CD4-positive, alpha-beta T cell (primary cell): ENCODE data around the gene MLXIPL. TPM values are rescaled to one million over a fixed set of nuclear protein-coding genes. Genes with fewer than 3 reads are reported as not detected.
A peak's percentile ranks its signal among the peaks of the same experiment; 100 is the strongest.

Experiments
- ATAC-seq: fragments of 200-7000 bp; cut with Tn5 transposase; one replicate; pipeline ENCODE4 v1.10.0; 2022; ENCODE audit warnings: mild to moderate bottlenecking; ENCODE audit not compliant: poor library complexity
- CTCF ChIA-PET: fragments of 350-600 bp; sonication (Branson Sonifier 250); formaldehyde crosslinking; loops from one replicate; lab custom pipeline; 2021; ENCODE audit warnings: antibody characterized with exemption, inconsistent platforms; lab: Charles Lee
- POLR2A ChIA-PET: fragments of 350-600 bp; sonication (Branson Sonifier 250); formaldehyde crosslinking; loops from one replicate; lab custom pipeline; 2021; ENCODE audit warnings: antibody characterized with exemption, inconsistent platforms; lab: Charles Lee
- DNase-seq, 14 experiments: peaks; one replicate each; pipeline ENCODE4 v3.0.0-alpha.2; 2013 to 2020; ENCODE audit warnings: mixed read lengths in 2 of 14
- H3K27ac ChIP-seq, 2 donors: one replicate each; pipeline versions ENCODE4 v1.5.1 to v1.7.0; 2013; ENCODE audit warnings: low read length in 2 of 2, low read depth in 1 of 2, mild to moderate bottlenecking in 1 of 2
- H3K27me3 ChIP-seq, 2 experiments: 1 replicate in 1 of 2; 2 replicates in 1 of 2; pipeline versions ENCODE4 v1.6.1 to v1.7.0; 2013; ENCODE audit warnings: low read length in 2 of 2, control low read depth in 1 of 2, mild to moderate bottlenecking in 1 of 2, moderate library complexity in 1 of 2; ENCODE audit not compliant: insufficient read depth in 2 of 2, control insufficient read depth in 1 of 2
- H3K36me3 ChIP-seq: one replicate; pipeline ENCODE4 v1.6.1; 2013; ENCODE audit warnings: low read length, control low read depth; ENCODE audit not compliant: insufficient read depth
- H3K4me1 ChIP-seq: one replicate; pipeline ENCODE4 v1.6.1; 2013; ENCODE audit warnings: low read length, control low read depth; ENCODE audit not compliant: insufficient read depth
- H3K4me3 ChIP-seq: one replicate; pipeline ENCODE4 v1.5.1; 2013; ENCODE audit warnings: mild to moderate bottlenecking, low read length, moderate library complexity
- H3K9me3 ChIP-seq, 2 experiments: 1 replicate in 1 of 2; 2 replicates in 1 of 2; pipeline versions ENCODE4 v1.6.1 to v1.7.0; 2013; ENCODE audit warnings: low read length in 2 of 2, mild to moderate bottlenecking in 2 of 2, control low read depth in 1 of 2, moderate library complexity in 1 of 2; ENCODE audit not compliant: control insufficient read depth in 1 of 2, insufficient read depth in 1 of 2
- H3K27ac Mint-ChIP-seq: one replicate; pipeline ENCODE4 v1.8.0; 2020; ENCODE audit warnings: mixed read lengths
- H3K27me3 Mint-ChIP-seq: one replicate; pipeline ENCODE4 v1.8.0; 2021; ENCODE audit warnings: mixed read lengths
- H3K36me3 Mint-ChIP-seq: one replicate; pipeline ENCODE4 v1.8.0; 2021; ENCODE audit warnings: low read depth, mixed read lengths
- H3K4me1 Mint-ChIP-seq: one replicate; pipeline ENCODE4 v1.8.0; 2021; ENCODE audit warnings: low read depth, mixed read lengths
- H3K4me3 Mint-ChIP-seq: one replicate; pipeline ENCODE4 v1.8.0; 2020; ENCODE audit warnings: mild to moderate bottlenecking, mixed read lengths
- H3K9me3 Mint-ChIP-seq: one replicate; pipeline ENCODE4 v1.8.0; 2020; ENCODE audit warnings: mixed read lengths
- intact Hi-C, 2 experiments: fragments of 100-400 bp; cut with DNase I in 1 of 2; cut with micrococcal nuclease in 1 of 2; formaldehyde crosslinking; loops; one replicate each; pipeline versions ENCODE4 v1.15.1 to v1.9.0; 2023 to 2025; cut with DNase I, micrococcal nuclease
- total RNA-seq, 174 experiments: library from RNA in 2 of 174; stranded (reverse) in 2 of 174; gene quantifications; one replicate each; pipeline ENCODE4 v1.2.3 and lab custom pipeline; 2021 to 2026
- TF ChIP-seq, protein P1 (sequence below): fragments of 200-600 bp; IDR thresholded peaks from one replicate; pipeline ENCODE4 v1.8.0; 2022; ENCODE audit warnings: antibody characterized with exemption, mild to moderate bottlenecking

The MLXIPL gene
- total RNA-seq, 2 experiments from 2014 or later = not detected

DNA sequence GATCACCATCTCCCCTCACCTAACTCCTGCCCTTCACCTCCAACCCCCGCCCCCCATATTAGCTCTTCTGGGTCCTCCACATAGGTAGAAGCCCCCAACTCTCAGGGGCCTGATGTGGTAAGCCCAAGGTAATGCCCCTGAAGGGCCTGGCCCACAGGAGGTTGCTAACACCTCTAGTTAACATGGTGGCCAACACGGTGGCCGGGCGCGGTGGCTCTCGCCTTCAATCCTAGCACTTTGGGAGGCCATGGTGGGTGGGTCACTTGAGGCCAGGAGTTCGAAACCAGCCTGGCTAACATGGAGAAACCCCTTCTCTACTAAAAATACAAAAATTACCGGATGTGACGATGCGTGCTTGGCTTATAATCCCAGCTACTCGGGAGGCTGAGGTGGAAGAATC, 954 bp upstream of the MLXIPL start:
- Histone ChIP-seq H3K9me3 (peaks cover 0 to 13% of the 10 kb centered on the region in 2 experiments), H3K27me3 (peaks cover 48 to 50% of the 10 kb centered on the region in 2 experiments), H3K4me3 (no peak overlapping the region), H3K4me1 (peaks cover 16% of the 10 kb centered on the region), H3K27ac (no peak overlapping the region), H3K36me3 (no peaks in the 10 kb centered on the region)
- Mint-ChIP-seq H3K4me3 (no peak overlapping the region), H3K4me1 (peaks cover 13% of the 10 kb centered on the region), H3K9me3 (no peaks in the 10 kb centered on the region), H3K27ac (no peak overlapping the region), H3K36me3 (no peaks in the 10 kb centered on the region), H3K27me3 (peaks cover 71% of the 10 kb centered on the region)
- DNase-seq (no peak), ATAC-seq (no peak)
- TF ChIP-seq, protein P1, sequence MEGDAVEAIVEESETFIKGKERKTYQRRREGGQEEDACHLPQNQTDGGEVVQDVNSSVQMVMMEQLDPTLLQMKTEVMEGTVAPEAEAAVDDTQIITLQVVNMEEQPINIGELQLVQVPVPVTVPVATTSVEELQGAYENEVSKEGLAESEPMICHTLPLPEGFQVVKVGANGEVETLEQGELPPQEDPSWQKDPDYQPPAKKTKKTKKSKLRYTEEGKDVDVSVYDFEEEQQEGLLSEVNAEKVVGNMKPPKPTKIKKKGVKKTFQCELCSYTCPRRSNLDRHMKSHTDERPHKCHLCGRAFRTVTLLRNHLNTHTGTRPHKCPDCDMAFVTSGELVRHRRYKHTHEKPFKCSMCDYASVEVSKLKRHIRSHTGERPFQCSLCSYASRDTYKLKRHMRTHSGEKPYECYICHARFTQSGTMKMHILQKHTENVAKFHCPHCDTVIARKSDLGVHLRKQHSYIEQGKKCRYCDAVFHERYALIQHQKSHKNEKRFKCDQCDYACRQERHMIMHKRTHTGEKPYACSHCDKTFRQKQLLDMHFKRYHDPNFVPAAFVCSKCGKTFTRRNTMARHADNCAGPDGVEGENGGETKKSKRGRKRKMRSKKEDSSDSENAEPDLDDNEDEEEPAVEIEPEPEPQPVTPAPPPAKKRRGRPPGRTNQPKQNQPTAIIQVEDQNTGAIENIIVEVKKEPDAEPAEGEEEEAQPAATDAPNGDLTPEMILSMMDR = no peak
- POLR2A ChIA-PET = no interaction called here
- intact Hi-C loops = no loop called here
- CTCF ChIA-PET = no interaction called here

DNA sequence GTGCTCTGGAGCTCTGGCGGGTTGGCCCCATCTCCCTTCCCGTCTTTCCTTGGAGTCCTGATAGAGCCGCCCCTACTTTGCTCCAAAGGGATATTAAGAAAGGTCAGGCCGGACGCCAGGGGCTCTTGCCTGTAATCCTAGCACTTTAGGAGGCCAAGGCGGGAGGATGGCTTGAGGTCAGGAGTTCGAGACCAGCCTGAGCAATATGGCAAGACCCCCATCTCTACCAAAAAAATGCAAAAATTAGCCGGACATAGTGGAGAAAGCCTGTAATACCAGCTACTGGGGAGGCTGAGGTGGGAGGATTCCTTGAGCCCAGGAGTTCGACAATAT, 313 bp upstream of the MLXIPL start:
- Mint-ChIP-seq H3K36me3 (no peaks in the 10 kb centered on the region), H3K27me3 (peaks cover 70% of the 10 kb centered on the region), H3K4me3 (peak overlapping the region; percentile 7), H3K27ac (no peak overlapping the region), H3K4me1 (peaks cover 13% of the 10 kb centered on the region), H3K9me3 (no peaks in the 10 kb centered on the region)
- Histone ChIP-seq H3K4me3 (no peak overlapping the region), H3K4me1 (peaks cover 16% of the 10 kb centered on the region), H3K36me3 (no peaks in the 10 kb centered on the region), H3K27me3 (peaks cover 48 to 50% of the 10 kb centered on the region in 2 experiments), H3K9me3 (peaks cover 0 to 13% of the 10 kb centered on the region in 2 experiments), H3K27ac (no peak overlapping the region)
- TF ChIP-seq, protein P1 = no peak
- intact Hi-C loops = no loop called here
- ChIA-PET CTCF (no interaction called here), POLR2A (no interaction called here)
- no peak for DNase-seq
- no peak for ATAC-seq

DNA sequence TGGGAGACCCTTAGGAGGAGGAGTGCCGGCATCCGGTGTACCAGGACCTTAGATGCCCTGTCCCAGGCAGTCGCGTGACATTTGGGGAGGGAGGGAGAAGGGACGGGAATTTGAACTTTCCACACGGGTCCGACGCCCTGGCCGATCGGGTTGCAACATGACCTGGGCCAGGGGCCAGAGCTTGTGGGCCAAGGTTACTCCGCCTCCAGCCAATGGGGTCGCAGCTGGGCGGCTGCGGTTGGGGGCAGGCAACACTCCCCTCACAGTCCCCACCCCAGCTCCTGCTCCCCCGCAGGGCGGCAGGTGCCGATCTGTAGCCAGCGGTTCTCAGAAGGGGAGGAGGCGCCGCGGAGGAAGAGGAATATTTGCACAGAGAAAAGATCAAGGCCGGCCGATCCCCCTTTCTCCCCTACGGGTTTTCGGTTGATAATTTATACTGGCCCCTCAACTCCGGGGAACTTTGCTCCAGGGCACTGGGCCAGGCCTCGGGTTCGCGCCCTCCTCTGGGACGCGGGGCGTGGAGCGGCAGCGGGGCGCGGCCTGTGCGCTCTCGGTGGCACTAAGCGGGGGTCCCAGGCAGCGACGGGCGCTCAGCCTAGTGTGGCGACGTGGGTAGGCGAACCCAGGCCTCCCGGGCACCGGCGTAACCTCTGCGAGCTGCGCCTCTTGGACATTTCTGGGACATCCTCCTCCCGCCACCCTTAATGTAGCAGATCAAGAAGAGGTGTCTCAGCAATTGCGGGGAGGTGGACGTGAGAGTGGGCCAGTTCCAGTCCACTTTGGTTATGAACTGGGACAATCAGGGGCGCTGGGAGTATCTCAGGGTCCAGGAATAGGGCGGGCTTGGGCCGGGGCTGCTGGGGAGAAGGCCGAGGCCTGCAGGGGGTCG, 1.2 kb downstream of the MLXIPL start:
- Mint-ChIP-seq H3K27ac (no peak overlapping the region), H3K27me3 (peaks cover 61% of the 10 kb centered on the region)
- POLR2A ChIA-PET = no interaction called here

More for the DNA sequence above, 1.2 kb downstream of the MLXIPL start:
- Mint-ChIP-seq H3K36me3 (no peaks in the 10 kb centered on the region), H3K4me3 (peak overlapping the region; percentile 72), H3K4me1 (peaks cover 13% of the 10 kb centered on the region), H3K9me3 (no peaks in the 10 kb centered on the region)
- peaks cover 0 to 13% of the 10 kb centered on the region in 2 experiments for H3K9me3 ChIP-seq
- H3K4me1 ChIP-seq = peaks cover 16% of the 10 kb centered on the region
- intact Hi-C loops = no loop called here
- no peak overlapping the region for H3K27ac ChIP-seq
- TF ChIP-seq, protein P1 = no peak
- H3K27me3 ChIP-seq = peaks cover 42 to 45% of the 10 kb centered on the region in 2 experiments
- ATAC-seq = peak; percentile 23
- H3K36me3 ChIP-seq = no peaks in the 10 kb centered on the region
- DNase-seq = no peak
- no peak overlapping the region for H3K4me3 ChIP-seq
- CTCF ChIA-PET = no interaction called here
